Body of pancreas (tissue), 4 donors: ENCODE data around the gene COL4A4.

Experiments
- POLR2A ChIP-seq, 3 donors: fragments of 450-650 bp; IDR thresholded peaks; one replicate each; pipeline ENCODE4 v1.6.1; 2016; ENCODE audit warnings: antibody characterized with exemption in 3 of 3, mild to moderate bottlenecking in 2 of 3
- TF ChIP-seq, protein P1 (sequence below), 7 experiments: fragments of 450-650 bp in 4 of 7; fragments of 200-600 bp in 3 of 7; sonication (generic) in 3 of 7; IDR thresholded peaks; one replicate each; pipeline ENCODE4 v1.5.1; 2016 to 2019; ENCODE audit warnings: antibody characterized with exemption in 7 of 7

- TF ChIP-seq, protein P1, sequence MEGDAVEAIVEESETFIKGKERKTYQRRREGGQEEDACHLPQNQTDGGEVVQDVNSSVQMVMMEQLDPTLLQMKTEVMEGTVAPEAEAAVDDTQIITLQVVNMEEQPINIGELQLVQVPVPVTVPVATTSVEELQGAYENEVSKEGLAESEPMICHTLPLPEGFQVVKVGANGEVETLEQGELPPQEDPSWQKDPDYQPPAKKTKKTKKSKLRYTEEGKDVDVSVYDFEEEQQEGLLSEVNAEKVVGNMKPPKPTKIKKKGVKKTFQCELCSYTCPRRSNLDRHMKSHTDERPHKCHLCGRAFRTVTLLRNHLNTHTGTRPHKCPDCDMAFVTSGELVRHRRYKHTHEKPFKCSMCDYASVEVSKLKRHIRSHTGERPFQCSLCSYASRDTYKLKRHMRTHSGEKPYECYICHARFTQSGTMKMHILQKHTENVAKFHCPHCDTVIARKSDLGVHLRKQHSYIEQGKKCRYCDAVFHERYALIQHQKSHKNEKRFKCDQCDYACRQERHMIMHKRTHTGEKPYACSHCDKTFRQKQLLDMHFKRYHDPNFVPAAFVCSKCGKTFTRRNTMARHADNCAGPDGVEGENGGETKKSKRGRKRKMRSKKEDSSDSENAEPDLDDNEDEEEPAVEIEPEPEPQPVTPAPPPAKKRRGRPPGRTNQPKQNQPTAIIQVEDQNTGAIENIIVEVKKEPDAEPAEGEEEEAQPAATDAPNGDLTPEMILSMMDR (IDR thresholded peaks at IDR 0.05), result no peak
- TF ChIP-seq POLR2A (IDR thresholded peaks at IDR 0.05), result no peak
Observed at GRCh38 chr2:226971084-226971483, 192.9 kb downstream of the COL4A4 start.
